Left colon (tissue), 2 donors: Measurements from ENCODE around the gene MAP9. TPM values are rescaled to one million over a fixed set of nuclear protein-coding genes. Genes with fewer than 3 reads are reported as not detected.
"Not testable (repeated sequence)": the region's sequence is repeated elsewhere in the genome, so short reads cannot be mapped to it uniquely, and the experiment has no call there.

Experiments
- ATAC-seq: fragments of 200-7000 bp; cut with Tn5 transposase; one replicate; pipeline ENCODE4 v1.9.1; 2020; ENCODE audit warnings: mild to moderate bottlenecking, moderate library complexity
- DNase-seq, 2 donors: peaks; one replicate each; pipeline ENCODE4 v3.0.0-alpha.2; 2020
- intact Hi-C, 2 donors: fragments of 100-400 bp; cut with DNase I in 1 of 2; cut with micrococcal nuclease in 1 of 2; formaldehyde crosslinking; loops; one replicate each; pipeline versions ENCODE4 v1.11.2 to v1.14.0; 2022; cut with DNase I, micrococcal nuclease
- total RNA-seq, 2 donors: library from RNA; stranded (reverse); fragmentation: NEBNext Ultra II Directional; extraction: Animal tissue kit (Norgen Biotek cat#: 25700); gene quantifications; one replicate each; pipeline ENCODE4 v1.2.1, GENCODE V29; 2021
- donor health status: DM: no; HTN: no; CAD: no.
- donor health status: DM: yes; HTN: yes; CAD: no.

Gene MAP9
- total RNA-seq, 2 donors from 2014 or later, result 1.0 to 3.7 TPM

- ATAC-seq (peak; percentile 36), DNase-seq (no peak)
- intact Hi-C loops, result no loop called here
These were observed 5.2 kb downstream of the MAP9 start for GRCh38 chr4:155371432-155372043.

DNA sequence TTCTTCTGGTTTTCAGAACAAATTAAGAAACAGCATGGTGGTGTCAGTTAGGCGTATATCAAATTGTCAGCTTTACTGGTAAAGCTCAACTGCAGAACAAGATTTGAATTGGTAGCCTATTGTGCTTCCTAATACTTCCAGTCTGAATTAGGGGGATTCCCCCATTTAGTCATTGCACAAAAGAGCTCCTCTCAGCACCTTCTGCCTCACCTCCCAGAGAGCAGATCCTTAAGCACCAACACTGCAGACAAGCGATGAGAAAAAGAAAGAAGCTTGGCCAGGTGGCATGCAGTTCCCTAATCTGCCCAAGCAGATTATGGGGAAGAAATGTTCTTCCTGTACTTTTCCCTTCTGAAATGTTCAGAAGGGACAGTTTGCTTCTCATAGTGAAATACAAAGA, 9.2 kb downstream of the MAP9 start:
- ATAC-seq (no peak), DNase-seq (no peak)
- intact Hi-C loops, result no loop called here

GRCh38 chr4:155353923-155354540, 22.7 kb downstream of the MAP9 start:
- intact Hi-C loops, result no loop called here

DNA sequence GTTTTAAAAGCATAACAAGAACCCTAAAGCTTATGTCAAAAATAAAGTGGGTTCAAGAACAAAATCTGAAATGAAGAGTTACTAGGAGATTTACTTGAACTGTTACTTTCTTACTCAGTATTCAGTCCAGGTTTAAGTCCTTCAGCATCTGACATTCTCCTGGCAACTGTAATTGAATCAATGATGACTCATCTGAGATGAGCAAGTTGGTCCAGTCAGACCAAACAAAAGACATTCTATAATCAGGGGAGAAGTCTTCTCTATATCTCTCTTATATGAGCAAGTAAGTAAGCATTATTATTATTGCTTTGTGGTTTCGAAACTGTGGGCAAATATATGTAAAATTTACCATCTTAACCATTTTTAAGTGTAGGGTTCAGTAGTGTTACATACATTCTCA, 34.6 kb downstream of the MAP9 start:
- intact Hi-C loops, result no loop called here
- DNase-seq (no peak), ATAC-seq (no peak)

More at GRCh38 chr4:155353923-155354540, 22.7 kb downstream of the MAP9 start:
- ATAC-seq (peak; percentile 86), DNase-seq (peak in 1 of 2 donors; percentile 81)

GRCh38 chr4:155339999-155340398, 36.8 kb downstream of the MAP9 start:
- ATAC-seq, result no peak

GRCh38 chr4:155339588-155339987, 37.2 kb downstream of the MAP9 start:
- ATAC-seq (peak; percentile 63), DNase-seq (no peak)
- intact Hi-C loops, result no loop called here

More at GRCh38 chr4:155339999-155340398, 36.8 kb downstream of the MAP9 start:
- no peak for DNase-seq
- intact Hi-C loops, result no loop called here

GRCh38 chr4:155338196-155338595, 38.6 kb downstream of the MAP9 start:
- DNase-seq, result no peak
- intact Hi-C loops, result no loop called here
- no peak for ATAC-seq

DNA sequence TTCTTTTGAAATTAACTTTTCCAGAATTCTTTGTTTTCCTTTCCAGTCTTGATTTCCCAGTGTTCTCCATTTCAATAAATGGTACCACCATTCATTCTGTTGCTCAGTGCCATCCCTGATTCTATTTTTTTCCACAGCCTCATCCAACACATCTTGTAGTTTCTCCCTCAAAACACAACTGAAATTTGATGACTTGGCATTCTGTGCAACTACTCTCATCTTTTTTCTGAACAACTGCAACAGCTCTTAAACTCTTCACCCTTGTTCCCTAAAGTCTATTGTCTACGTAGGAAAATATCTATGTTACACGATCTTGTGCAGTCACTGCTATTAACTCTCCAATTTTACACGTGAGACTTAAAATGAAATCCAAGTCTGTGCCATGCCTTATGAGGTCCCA, 40.5 kb downstream of the MAP9 start:
- no peak for ATAC-seq
- intact Hi-C loops, result no loop called here
- DNase-seq, result no peak

- intact Hi-C loops, result no loop called here
- ATAC-seq (no peak), DNase-seq (no peak)
These were observed 45.3 kb downstream of the MAP9 start for GRCh38 chr4:155331478-155331877.

GRCh38 chr4:155322782-155323181, 54.0 kb downstream of the MAP9 start:
- ATAC-seq, result no peak
- no peak for DNase-seq
- intact Hi-C loops, result no loop called here

DNA sequence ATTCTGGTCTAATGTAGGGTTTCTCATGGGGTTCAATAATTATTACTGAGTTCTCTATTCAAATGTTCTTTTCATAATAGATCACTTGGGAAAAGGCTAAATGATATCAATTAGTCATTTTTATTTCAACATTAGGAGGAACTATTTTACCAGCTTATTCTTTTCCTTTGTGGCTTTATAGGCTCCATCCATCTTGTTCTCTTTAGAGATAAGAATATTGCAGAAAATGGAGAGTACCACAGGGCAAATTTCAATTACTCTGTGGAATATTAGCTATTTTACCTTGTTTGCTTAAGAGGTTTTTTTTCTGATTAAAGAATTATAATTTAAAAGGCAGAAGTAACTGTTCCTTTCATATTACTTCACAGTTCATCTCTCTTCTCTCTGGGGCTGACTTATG, 55.8 kb downstream of the MAP9 start:
- ATAC-seq (no peak), DNase-seq (no peak)
- intact Hi-C loops, result no loop called here

GRCh38 chr4:155319516-155319915, 57.2 kb downstream of the MAP9 start:
- DNase-seq (no peak), ATAC-seq (no peak)
- intact Hi-C loops, result no loop called here

DNA sequence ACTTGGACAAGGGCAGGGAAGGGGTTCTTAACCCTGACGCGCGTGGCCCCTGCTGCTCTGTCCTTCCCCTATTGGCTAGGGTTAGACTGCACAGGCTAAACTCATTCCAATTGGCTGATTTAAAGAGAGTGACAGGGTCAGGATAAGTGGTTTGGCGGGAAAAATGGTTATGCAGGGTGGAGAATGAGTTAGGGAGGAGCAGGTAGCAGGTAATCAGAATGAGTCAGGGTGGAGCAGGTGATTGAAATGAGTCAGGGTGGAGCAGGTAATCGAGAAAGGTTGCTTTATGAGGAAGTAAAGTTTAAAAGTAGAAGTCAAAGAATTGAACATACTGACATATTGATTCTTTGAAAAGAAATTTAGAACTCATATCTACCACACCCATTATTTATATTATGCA, 64.7 kb downstream of the MAP9 start:
- intact Hi-C loops, DNase-seq: not testable (repeated sequence)
- ATAC-seq, result peak; percentile 52

- intact Hi-C loops, result no loop called here
- ATAC-seq (peak; percentile 60), DNase-seq (no peak)
These were observed 69.0 kb downstream of the MAP9 start for GRCh38 chr4:155307731-155308277.

DNA sequence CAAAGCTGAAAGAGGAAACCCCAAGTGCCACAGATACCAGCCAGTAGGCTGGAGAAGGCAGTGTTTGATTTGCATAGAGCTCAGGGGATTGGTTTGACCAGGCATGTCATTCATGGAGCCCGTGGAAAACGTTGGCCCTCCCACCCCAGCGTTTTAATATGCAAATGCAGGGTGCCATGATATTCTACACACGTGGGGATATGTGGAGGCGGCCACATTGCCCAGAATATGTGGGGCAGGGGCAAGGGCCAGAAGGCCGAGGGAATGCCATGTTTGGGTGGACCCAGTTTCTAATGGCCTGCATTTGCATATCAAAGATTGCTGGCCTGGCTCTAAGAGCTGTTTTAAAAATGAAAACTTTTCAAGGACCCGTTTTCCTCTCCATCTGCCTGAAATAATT, 71.1 kb downstream of the MAP9 start:
- no peak for DNase-seq
- intact Hi-C loops, result no loop called here
- ATAC-seq, result no peak

GRCh38 chr4:155304375-155304774, 72.4 kb downstream of the MAP9 start:
- peak; percentile 96 for ATAC-seq
- intact Hi-C loops, result no loop called here
- peak; percentile 54 to 74 for DNase-seq

DNA sequence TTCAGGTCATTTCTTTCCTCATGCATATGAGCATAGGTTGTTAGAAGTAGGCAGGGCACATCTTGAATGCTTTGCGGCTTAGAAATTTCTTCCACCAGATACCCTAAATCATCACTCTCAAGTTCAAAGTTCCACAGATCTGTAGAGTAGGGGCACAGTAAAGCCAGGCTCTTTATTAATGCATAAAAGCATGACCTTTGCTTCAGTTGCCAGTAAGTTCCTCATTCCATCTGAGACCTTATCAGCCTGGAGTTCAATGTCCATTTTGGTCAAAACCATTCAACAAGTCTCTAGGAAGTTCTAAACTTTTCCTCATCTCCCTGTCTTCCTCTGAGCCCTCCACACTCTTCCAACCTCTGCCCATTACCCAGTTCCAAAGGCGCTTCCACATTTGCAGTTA, 77.7 kb downstream of the MAP9 start:
- DNase-seq (no peak), ATAC-seq (peak; percentile 93)
- intact Hi-C loops, result no loop called here
